Stimulated activated CD4-positive, alpha-beta T cell treated with anti-CD3 and anti-CD28 coated beads, Interleukin-1b, Interleukin-23, amount 100 ng/mL, for 1 hour (primary cell): ENCODE results near the gene SCGB3A1.

Experiments used
- DNase-seq, 2 donors: peaks; one replicate each; pipeline ENCODE4 v3.0.0-alpha.2; 2020; ENCODE audit warnings: low read depth in 2 of 2

Gene SCGB3A1

GRCh38 chr5:180625125-180625790 is 34.0 kb upstream of the SCGB3A1 start:
- DNase-seq = no peak

GRCh38 chr5:180624587-180624986 is 33.3 kb upstream of the SCGB3A1 start:
- no peak for DNase-seq

GRCh38 chr5:180623844-180624243 is 32.5 kb upstream of the SCGB3A1 start:
- DNase-seq = no peak

- DNase-seq = no peak
These were observed 32.1 kb upstream of the SCGB3A1 start for GRCh38 chr5:180623411-180623834.

GRCh38 chr5:180622910-180623309 is 31.6 kb upstream of the SCGB3A1 start:
- DNase-seq = no peak

- DNase-seq = no peak
These were observed 30.0 kb upstream of the SCGB3A1 start for GRCh38 chr5:180621311-180621710.

- no peak for DNase-seq
These were observed 28.7 kb upstream of the SCGB3A1 start for GRCh38 chr5:180620014-180620413.

GRCh38 chr5:180619563-180619915 is 28.2 kb upstream of the SCGB3A1 start:
- DNase-seq = no peak

- peak in 1 of 2 donors; percentile 7 for DNase-seq
These were observed 27.7 kb upstream of the SCGB3A1 start for GRCh38 chr5:180618829-180619562.

GRCh38 chr5:180618487-180618828 is 27.2 kb upstream of the SCGB3A1 start:
- DNase-seq = no peak

- DNase-seq = no peak
These were observed 22.5 kb upstream of the SCGB3A1 start for GRCh38 chr5:180613814-180614188.

- DNase-seq = no peak
These were observed 22.0 kb upstream of the SCGB3A1 start for GRCh38 chr5:180613188-180613813.

- DNase-seq = no peak
These were observed 21.4 kb upstream of the SCGB3A1 start for GRCh38 chr5:180612683-180613082.

GRCh38 chr5:180611140-180611850 is 20.0 kb upstream of the SCGB3A1 start:
- DNase-seq = no peak

- DNase-seq = no peak
These were observed 18.7 kb upstream of the SCGB3A1 start for GRCh38 chr5:180609817-180610550.

- DNase-seq = no peak
These were observed 18.1 kb upstream of the SCGB3A1 start for GRCh38 chr5:180609386-180609785.

- DNase-seq = no peak
These were observed 17.4 kb upstream of the SCGB3A1 start for GRCh38 chr5:180608572-180609310.

GRCh38 chr5:180607861-180608571 is 16.7 kb upstream of the SCGB3A1 start:
- DNase-seq = no peak

- no peak for DNase-seq
These were observed 15.0 kb upstream of the SCGB3A1 start for GRCh38 chr5:180606215-180606785.

- DNase-seq = peak; percentile 7 to 34
These were observed 14.4 kb upstream of the SCGB3A1 start for GRCh38 chr5:180605554-180606214.
